T-helper 2 cell treated with Interferon-gamma antibody and Interleukin-4, amounts not matched to agents 5 μg/mL and 100 μg/mL, for 36 hours (primary cell): Measurements from ENCODE around the gene RNF213.
A peak's percentile ranks its signal among the peaks of the same experiment; 100 is the strongest.

Source experiments
- DNase-seq: peaks from one replicate; pipeline ENCODE4 v3.0.0; 2021; ENCODE audit warnings: low spot score
- H3K27ac Mint-ChIP-seq: one replicate; pipeline ENCODE4 v1.8.0; 2021; ENCODE audit warnings: mild to moderate bottlenecking, mixed read lengths
- H3K27me3 Mint-ChIP-seq: one replicate; pipeline ENCODE4 v1.8.0; 2021; ENCODE audit warnings: low read depth, mixed read lengths
- H3K36me3 Mint-ChIP-seq: one replicate; pipeline ENCODE4 v1.8.0; 2021; ENCODE audit warnings: low read depth, mixed read lengths
- H3K4me1 Mint-ChIP-seq: one replicate; pipeline ENCODE4 v1.8.0; 2021; ENCODE audit warnings: low read depth, mixed read lengths
- H3K4me3 Mint-ChIP-seq: one replicate; pipeline ENCODE4 v1.8.0; 2022; ENCODE audit warnings: mild to moderate bottlenecking, moderate library complexity, mixed read lengths
- H3K9me3 Mint-ChIP-seq: one replicate; pipeline ENCODE4 v1.8.0; 2021; ENCODE audit warnings: mixed read lengths

The RNF213 gene

DNA sequence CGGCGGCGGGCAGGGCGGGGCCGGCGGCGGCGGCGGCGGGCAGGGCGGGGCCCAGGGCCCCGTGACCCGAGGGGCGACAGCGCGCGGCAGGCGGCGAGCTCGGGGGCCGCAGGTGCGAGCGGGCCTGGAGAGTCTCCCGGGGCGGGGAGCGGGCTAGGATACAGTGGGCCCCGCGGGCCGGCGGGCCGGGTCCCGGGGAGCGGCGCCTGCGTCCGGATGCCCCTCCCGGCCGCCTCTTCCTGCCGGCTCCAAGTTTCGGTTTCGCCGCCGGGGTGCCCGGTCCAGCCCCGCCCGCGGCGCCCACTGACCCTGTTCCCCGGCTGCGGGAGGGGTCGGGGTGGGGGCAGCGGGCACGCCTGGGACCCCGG lies at the start of gene RNF213:
Gene RNF213, plus strand, starts transcription at position 62 of the 368 bp plus-strand sequence. CDS start 2,830 bp downstream, outside the sequence.
- Mint-ChIP-seq H3K4me3 (peak within 1 kb of the TSS; percentile 100), H3K36me3 (peaks cover 23% of the 10 kb centered on the region), H3K27me3 (no peaks in the 10 kb centered on the region), H3K9me3 (no peaks in the 10 kb centered on the region), H3K27ac (peak within 1 kb of the TSS; percentile 98), H3K4me1 (peaks cover 47% of the 10 kb centered on the region)
- DNase-seq, result peak; percentile 66

DNA sequence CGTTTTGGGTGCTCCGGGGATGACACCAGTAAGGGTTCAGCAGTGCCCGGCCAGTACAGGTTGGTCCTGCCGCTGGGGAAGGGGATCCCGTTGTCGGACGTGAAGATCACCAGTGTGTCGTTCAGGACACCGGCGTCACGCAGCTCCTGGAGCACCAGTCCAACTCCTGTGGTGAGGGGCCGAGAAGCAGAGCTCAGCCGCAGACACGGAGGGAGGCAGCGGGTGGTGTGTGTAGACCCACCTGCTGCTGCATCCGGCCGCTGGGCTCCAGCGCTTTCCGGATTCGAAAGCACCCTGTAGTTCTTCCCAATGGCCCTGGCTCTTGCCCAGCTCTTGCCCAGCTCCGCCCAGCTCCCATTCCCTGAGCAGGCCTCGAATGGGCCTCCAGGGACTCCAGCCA lies 48.5 kb upstream of the RNF213 start:
- DNase-seq, result no peak
- H3K27ac Mint-ChIP-seq, result no peak overlapping the region
- H3K4me1 Mint-ChIP-seq, result no peaks in the 10 kb centered on the region
- peaks cover 12% of the 10 kb centered on the region for H3K36me3 Mint-ChIP-seq
- no peaks in the 10 kb centered on the region for H3K27me3 Mint-ChIP-seq
- no peaks in the 10 kb centered on the region for H3K9me3 Mint-ChIP-seq
- H3K4me3 Mint-ChIP-seq, result no peak overlapping the region

DNA sequence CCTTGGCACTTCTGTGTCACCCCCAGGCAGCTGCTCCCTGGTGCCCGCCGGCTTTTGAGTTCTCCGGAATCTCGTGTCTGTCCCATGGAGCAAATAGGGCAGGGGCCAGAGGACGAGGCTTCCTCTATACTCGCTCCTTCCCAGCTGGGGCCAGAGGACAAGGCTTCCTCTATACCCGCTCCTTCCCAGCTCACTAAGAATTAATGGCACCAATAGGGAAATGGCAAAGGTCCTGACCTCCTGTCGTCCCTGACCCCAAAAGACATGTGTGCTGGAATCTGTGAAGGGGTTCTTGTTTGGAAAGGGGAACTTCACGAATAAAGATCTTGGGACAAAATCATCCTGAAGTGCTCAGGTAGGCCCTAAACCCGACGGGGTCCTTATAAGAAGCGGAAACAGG lies 48.1 kb upstream of the RNF213 start:
- no peak overlapping the region for H3K27ac Mint-ChIP-seq
- no peak overlapping the region for H3K4me3 Mint-ChIP-seq
- H3K27me3 Mint-ChIP-seq, result no peaks in the 10 kb centered on the region
- peaks cover 2% of the 10 kb centered on the region for H3K4me1 Mint-ChIP-seq
- no peaks in the 10 kb centered on the region for H3K9me3 Mint-ChIP-seq
- no peak for DNase-seq
- peaks cover 16% of the 10 kb centered on the region for H3K36me3 Mint-ChIP-seq

DNA sequence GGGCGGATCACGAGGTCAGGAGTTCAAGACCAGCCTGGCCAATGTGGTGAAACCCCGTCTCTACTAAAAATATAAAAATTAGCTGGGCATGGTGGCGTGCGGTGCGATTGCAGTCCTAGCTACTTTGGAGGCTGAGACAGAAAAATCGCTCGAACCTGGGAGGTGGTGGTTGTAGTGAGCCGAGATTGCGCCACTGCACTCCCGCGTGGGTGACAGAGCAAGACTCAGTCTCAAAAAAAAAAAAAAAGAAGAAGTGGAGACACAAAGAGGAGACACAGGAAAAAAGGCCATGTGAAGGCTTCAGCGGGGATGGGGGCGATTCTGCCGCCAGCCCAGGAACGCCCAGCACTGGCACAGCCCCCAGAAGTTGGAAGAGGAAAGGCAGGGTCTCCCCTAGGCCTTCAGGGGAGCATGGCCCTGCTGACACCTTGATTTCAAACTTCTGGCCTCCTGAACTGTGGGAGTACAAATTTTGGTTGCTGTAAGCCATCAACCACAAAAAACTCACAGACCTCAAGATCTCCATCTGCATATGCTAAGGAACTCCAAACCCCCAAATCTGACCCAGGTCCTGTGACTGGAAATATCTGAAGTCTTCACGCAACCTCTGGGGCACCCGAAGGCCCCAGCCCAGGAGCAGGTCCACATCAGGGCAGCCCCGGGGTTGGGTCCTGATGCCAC lies 47.5 kb upstream of the RNF213 start:
- peak overlapping the region; percentile 19 for H3K27ac Mint-ChIP-seq
- H3K4me3 Mint-ChIP-seq, result no peak overlapping the region
- H3K4me1 Mint-ChIP-seq, result peaks cover 3% of the 10 kb centered on the region
- no peaks in the 10 kb centered on the region for H3K27me3 Mint-ChIP-seq
- H3K9me3 Mint-ChIP-seq, result no peaks in the 10 kb centered on the region
- no peak for DNase-seq
- peaks cover 18% of the 10 kb centered on the region for H3K36me3 Mint-ChIP-seq

DNA sequence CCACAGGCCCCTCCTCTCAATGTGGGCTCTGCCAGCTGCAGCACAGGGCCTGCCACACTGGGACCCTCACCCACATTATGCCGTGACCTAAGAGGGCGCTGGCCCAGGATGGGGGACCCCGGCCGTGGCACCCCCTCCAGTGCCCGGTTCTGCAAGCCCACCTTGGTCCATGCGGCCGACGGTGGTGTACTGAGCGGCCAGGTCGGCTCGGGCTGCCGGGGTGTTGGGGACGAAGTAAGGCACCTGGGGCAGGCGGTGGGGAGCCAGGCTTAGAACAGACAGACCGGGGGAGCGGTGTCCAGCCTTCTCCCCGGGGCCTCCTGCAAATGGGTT lies 47.0 kb upstream of the RNF213 start:
- Mint-ChIP-seq H3K4me1 (peaks cover 7% of the 10 kb centered on the region), H3K9me3 (no peaks in the 10 kb centered on the region), H3K27ac (no peak overlapping the region), H3K4me3 (no peak overlapping the region), H3K36me3 (peaks cover 18% of the 10 kb centered on the region), H3K27me3 (no peaks in the 10 kb centered on the region)
- DNase-seq, result no peak

DNA sequence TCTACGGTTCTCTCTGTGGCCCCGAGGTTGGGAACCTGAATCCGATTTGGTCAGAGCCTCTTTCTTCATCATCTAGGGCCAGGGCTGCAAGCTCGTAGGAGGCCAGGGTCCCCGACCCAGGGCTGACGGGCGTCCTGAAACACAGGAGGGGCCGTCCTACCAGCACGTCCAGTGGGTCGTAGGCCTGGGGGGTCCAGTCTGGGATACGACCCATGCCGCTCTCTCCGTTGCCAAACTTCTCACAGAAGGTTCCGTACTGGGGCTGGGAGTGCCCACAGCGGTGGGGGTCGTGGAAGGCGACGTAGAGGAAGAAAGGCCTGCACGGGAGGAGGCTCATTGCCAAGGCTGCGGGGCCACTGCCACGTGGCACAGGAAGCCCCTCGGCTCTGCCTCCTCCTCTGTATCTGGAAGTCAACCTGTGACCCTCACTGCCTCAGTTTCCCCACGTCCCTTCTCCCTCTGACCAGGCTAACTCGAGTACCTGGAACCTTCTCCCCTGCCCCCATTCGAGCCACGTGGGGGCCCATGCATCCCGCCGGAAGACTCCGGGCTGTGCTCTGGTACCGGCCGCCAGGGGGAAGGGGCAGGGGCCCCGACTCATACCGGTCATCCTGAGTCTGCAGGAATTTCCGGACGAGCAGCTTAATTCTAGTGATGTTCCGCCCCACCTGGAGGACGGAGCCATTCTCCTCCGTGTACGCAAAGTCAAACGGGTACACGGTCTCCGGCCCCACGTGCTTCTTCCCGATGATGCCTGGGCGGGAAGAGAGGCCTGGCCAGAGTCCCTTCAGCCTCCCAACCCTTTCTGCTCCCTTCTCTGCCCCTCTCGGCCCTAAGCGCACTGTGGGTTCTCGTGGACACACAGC lies 46.4 kb upstream of the RNF213 start:
- H3K9me3 Mint-ChIP-seq, result no peaks in the 10 kb centered on the region
- no peak overlapping the region for H3K4me3 Mint-ChIP-seq
- no peak overlapping the region for H3K27ac Mint-ChIP-seq
- peaks cover 12% of the 10 kb centered on the region for H3K4me1 Mint-ChIP-seq
- no peaks in the 10 kb centered on the region for H3K27me3 Mint-ChIP-seq
- DNase-seq, result no peak
- H3K36me3 Mint-ChIP-seq, result peaks cover 18% of the 10 kb centered on the region

DNA sequence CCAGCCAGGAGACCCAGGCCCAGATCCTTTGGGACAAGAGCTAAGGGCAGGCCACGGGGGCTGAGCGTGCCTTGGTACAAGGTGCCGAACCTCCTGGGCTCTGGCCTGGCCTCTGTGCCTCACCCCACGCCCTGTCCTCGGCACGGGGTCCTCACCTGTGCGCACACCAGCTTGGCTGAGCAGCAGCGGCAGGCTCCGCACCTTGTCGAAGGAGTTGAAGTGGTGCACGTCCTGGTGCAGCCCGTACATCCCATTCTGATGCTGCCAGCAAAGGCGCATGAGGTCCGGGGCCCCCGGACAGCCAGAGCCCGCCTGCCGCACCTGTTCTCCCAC lies 45.8 kb upstream of the RNF213 start:
- no peak overlapping the region for H3K27ac Mint-ChIP-seq
- peaks cover 13% of the 10 kb centered on the region for H3K4me1 Mint-ChIP-seq
- no peak overlapping the region for H3K4me3 Mint-ChIP-seq
- H3K36me3 Mint-ChIP-seq, result peaks cover 18% of the 10 kb centered on the region
- H3K27me3 Mint-ChIP-seq, result no peaks in the 10 kb centered on the region
- DNase-seq, result no peak
- no peaks in the 10 kb centered on the region for H3K9me3 Mint-ChIP-seq

DNA sequence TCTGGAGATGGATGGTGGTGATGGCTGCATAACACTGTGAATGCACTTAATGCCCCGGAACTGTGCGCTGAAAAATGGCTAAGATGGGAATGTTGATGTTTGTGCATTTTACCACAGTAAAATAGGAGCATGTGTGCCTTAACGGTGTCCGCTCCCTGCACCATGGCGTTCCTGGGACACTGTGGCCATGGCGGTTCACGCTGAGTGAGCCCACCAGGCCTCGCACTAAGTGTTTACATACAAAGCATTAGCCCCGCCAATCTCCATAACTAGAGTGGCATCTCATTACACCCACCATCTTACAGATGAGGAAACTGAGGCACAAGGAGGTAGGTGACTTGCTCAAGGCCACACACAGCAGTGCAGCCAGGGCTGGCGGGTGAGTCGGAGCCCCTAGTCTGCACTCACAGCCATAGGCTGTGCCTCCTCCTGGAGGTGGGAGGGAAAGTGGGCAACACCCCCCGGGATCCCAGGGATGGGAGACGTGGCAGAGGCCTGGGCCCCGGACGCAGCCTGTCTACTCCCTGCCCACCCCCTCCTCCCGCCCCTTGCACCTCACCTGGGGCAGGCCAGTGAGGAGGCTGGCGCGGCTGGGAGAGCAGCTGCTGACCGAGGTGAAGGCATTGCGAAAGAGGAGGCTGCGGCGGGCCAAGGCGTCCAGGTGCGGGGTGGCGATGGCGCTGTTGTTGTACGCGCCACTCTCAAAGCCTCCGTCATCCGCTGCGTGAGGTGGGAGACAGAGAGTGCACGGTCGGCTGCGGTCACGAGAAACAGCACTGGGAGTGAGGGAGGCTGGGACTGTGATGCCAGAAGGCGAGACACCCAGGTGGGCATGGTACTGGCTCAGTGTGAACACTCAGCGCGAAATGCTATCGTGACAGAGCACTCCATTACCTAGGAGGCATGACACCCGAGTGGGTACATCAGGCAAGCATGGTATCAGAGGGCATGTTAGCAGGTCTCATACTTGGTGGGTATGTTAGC lies 43.9 kb upstream of the RNF213 start:
- no peak for DNase-seq
- Mint-ChIP-seq H3K4me3 (no peak overlapping the region), H3K36me3 (peaks cover 15% of the 10 kb centered on the region), H3K9me3 (no peaks in the 10 kb centered on the region), H3K27me3 (no peaks in the 10 kb centered on the region), H3K4me1 (peaks cover 15% of the 10 kb centered on the region), H3K27ac (no peak overlapping the region)

DNA sequence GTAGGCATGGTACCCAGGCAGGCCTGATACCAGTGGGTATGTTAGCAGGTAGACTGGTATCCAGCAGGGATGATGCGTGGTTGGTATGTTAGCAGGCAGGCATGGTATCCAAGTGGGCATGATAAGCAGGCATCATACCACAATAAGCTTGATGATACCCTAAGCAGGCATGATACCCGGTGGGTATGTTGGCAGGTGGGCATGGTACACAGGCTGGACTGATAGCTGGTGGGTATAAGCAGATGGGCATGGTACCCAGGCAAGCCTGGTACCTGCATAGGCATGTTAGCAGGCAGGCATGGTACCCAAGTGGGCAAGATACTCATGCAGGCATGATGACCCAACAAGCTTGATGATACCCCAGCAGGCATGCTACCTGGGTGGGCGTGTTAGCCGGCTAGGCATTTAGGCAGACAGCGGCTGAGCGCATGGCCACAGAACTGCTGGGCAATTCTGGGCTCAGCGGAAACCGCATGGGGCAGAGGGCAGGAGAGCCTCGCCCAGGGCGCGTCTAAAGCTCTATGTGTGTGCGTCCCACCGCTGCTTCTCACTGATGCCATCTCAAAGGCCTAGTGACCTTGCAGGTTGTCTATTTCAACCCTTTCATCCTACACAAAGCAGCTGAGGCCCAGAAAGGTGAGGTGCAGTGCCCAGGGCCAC lies 42.8 kb upstream of the RNF213 start:
- Mint-ChIP-seq H3K9me3 (no peaks in the 10 kb centered on the region), H3K36me3 (peaks cover 14% of the 10 kb centered on the region), H3K4me3 (peak overlapping the region; percentile 15), H3K27me3 (no peaks in the 10 kb centered on the region), H3K27ac (peak overlapping the region; percentile 32), H3K4me1 (peaks cover 15% of the 10 kb centered on the region)
- DNase-seq, result no peak

DNA sequence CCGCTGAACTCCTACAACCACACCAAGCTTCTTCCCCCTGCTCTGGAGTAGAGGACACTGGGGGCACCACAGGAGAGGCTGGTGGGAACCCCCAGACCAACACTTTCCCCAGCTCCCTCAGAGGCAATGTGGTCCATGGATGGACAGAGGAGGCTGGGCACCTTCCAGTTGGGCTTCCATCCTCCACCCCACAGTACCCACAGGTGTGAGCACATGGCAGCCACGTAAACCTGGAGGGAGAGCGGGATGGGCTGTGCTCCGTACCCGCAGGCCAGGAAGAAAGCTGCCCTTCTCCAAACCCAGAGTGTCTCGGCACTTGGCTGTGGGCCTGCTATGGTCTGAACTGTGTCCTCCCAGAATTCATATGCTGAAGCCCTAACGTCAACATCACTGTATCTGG lies 42.3 kb upstream of the RNF213 start:
- H3K27ac Mint-ChIP-seq, result peak overlapping the region; percentile 90
- peaks cover 14% of the 10 kb centered on the region for H3K36me3 Mint-ChIP-seq
- H3K4me1 Mint-ChIP-seq, result peaks cover 15% of the 10 kb centered on the region

DNA sequence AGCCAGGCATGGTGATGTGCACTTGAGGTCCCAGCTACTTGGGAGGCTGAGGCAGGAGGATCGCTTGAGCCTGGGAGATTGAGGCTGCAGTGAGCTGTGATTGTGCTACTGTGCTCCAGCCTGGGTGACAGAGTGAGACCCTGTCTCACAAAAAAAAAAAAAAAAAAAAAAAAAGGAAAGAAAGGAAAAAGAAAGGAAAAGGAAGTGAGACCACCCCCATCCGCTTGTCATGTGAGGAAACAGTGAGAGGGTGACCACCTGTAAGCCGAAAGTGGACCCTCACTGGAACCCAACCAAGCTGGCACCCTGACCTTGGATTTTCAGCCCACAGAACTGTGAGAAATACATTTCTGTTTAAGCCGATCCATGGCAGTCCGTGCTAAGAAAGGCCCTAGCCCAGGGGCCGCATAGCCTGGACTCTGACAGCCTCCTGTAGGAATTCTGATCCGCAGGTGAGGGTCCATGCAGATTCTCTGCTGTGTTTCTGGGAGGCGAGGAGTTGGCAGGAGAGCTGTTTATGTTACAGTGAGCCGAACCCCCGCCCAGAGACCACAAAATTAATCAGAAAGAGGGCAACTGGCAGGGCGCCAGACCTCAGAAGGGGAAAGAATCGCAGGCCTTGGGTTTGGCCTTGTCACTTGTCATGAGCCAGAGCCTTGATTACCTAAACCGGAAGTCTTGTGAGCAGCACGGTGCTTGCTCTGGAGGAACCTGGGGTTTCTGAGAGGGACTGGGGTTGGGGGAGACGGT lies 41.5 kb upstream of the RNF213 start:
- H3K4me1 Mint-ChIP-seq, result peaks cover 15% of the 10 kb centered on the region
- DNase-seq, result peak; percentile 86
- H3K9me3 Mint-ChIP-seq, result no peaks in the 10 kb centered on the region
- H3K27me3 Mint-ChIP-seq, result no peaks in the 10 kb centered on the region
- peaks cover 14% of the 10 kb centered on the region for H3K36me3 Mint-ChIP-seq
- H3K27ac Mint-ChIP-seq, result peak overlapping the region; percentile 90
- H3K4me3 Mint-ChIP-seq, result peak overlapping the region; percentile 89

More for the DNA sequence above, 42.3 kb upstream of the RNF213 start:
- no peak for DNase-seq
- Mint-ChIP-seq H3K27me3 (no peaks in the 10 kb centered on the region), H3K9me3 (no peaks in the 10 kb centered on the region), H3K4me3 (peak overlapping the region; percentile 89)

DNA sequence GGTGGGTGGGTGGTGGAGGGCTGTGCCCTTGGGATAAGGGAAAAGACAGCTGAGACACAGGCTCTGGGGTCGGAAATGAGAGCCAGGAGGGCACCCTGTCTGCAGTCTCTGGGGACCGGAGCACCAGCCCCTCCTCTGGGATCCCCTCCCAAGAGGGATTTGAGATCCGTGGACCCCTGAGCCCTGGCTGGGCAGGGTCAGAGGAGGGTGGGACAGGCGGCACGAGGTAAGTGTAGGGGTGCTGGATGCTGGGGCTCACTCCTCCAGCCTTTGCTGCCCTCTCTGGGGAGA lies 40.9 kb upstream of the RNF213 start:
- DNase-seq, result no peak
- Mint-ChIP-seq H3K9me3 (no peaks in the 10 kb centered on the region), H3K27ac (peak overlapping the region; percentile 90), H3K27me3 (no peaks in the 10 kb centered on the region), H3K4me1 (peaks cover 15% of the 10 kb centered on the region), H3K36me3 (peaks cover 14% of the 10 kb centered on the region), H3K4me3 (peak overlapping the region; percentile 89)
